Measurements from ENCODE around the gene PRDX3.

Gene PRDX3

GRCh38 chr10:119119400-119119799 is 59.2 kb downstream of the PRDX3 start:
- Histone ChIP-seq H4K20me1 (ENCODE audit: insufficient read depth, low read length) (no peaks in the 10 kb centered on the region), H3K27ac (ENCODE audit: low read depth, low read length, poor library complexity, severe bottlenecking) (peak overlapping the region; percentile 85), H3K4me3 (ENCODE audit: low read depth, low read length, poor library complexity, severe bottlenecking) (no peak overlapping the region), H2AFZ (ENCODE audit: low read length) (no peak overlapping the region), H3K9me3 (ENCODE audit: low read length) (no peaks in the 10 kb centered on the region), H3F3A (ENCODE audit: insufficient read depth, low read length) (peaks cover 13% of the 10 kb centered on the region), H3K4me1 (ENCODE audit: insufficient read depth, low read length, severe bottlenecking) (peaks cover 15% of the 10 kb centered on the region), H3K36me3 (ENCODE audit: insufficient read depth, low read length) (peaks cover 44% of the 10 kb centered on the region), H3K4me2 (ENCODE audit: low read length) (no peak overlapping the region), H3K9ac (ENCODE audit: low read length) (no peak overlapping the region), H3K9me2 (ENCODE audit: low read depth, low read length) (no peaks in the 10 kb centered on the region), H3K27me3 (ENCODE audit: insufficient read depth, low read length) (no peaks in the 10 kb centered on the region), H3K79me2 (ENCODE audit: insufficient read depth, low read length) (no peaks in the 10 kb centered on the region)
- TF ChIP-seq CTCF (IDR thresholded peaks at IDR 0.05; ENCODE audit: low read length) (no peak), EZH2 (IDR thresholded peaks at IDR 0.05; ENCODE audit: borderline replicate concordance, low read length) (no peak)

- no peak overlapping the region for H3K4me2 ChIP-seq (ENCODE audit: low read length)
- H3K9me2 ChIP-seq (ENCODE audit: low read depth, low read length), result no peaks in the 10 kb centered on the region
- no peaks in the 10 kb centered on the region for H4K20me1 ChIP-seq (ENCODE audit: insufficient read depth, low read length)
- peaks cover 54% of the 10 kb centered on the region for H3K36me3 ChIP-seq (ENCODE audit: insufficient read depth, low read length)
- no peaks in the 10 kb centered on the region for H3K79me2 ChIP-seq (ENCODE audit: insufficient read depth, low read length)
- H3K4me1 ChIP-seq (ENCODE audit: insufficient read depth, low read length, severe bottlenecking), result peaks cover 15% of the 10 kb centered on the region
- H3K27me3 ChIP-seq (ENCODE audit: insufficient read depth, low read length), result no peaks in the 10 kb centered on the region
- H3F3A ChIP-seq (ENCODE audit: insufficient read depth, low read length), result peaks cover 13% of the 10 kb centered on the region
- no peaks in the 10 kb centered on the region for H3K9me3 ChIP-seq (ENCODE audit: low read length)
- no peak overlapping the region for H3K9ac ChIP-seq (ENCODE audit: low read length)
- TF ChIP-seq CTCF (IDR thresholded peaks at IDR 0.05; ENCODE audit: low read length), result no peak
- no peak for TF ChIP-seq EZH2 (IDR thresholded peaks at IDR 0.05; ENCODE audit: borderline replicate concordance, low read length)
- no peak overlapping the region for H2AFZ ChIP-seq (ENCODE audit: low read length)
- H3K4me3 ChIP-seq (ENCODE audit: low read depth, low read length, poor library complexity, severe bottlenecking), result no peak overlapping the region
- no peak overlapping the region for H3K27ac ChIP-seq (ENCODE audit: low read depth, low read length, poor library complexity, severe bottlenecking)
Measured at GRCh38 chr10:119118231-119118630, 60.4 kb downstream of the PRDX3 start.
